Measurements from ENCODE around the gene ATF7IP.
"Not testable (repeated sequence)": the region's sequence is repeated elsewhere in the genome, so short reads cannot be mapped to it uniquely, and the experiment has no call there.

Gene ATF7IP

GRCh38 chr12:14365294-14366208 lies at the start of gene ATF7IP:
Gene ATF7IP, plus strand, starts transcription at chr12:14365682. Its CDS starts 58,234 bp downstream, at chr12:14423916.
- peak; percentile 85 for DNase-seq

- DNase-seq = no peak
Observed at GRCh38 chr12:14317362-14318146, 47.9 kb upstream of the ATF7IP start.

GRCh38 chr12:14319704-14320427 lies 45.6 kb upstream of the ATF7IP start:
- DNase-seq = not testable (repeated sequence)

- no peak for DNase-seq
Observed at GRCh38 chr12:14322403-14322802, 43.1 kb upstream of the ATF7IP start.

GRCh38 chr12:14325716-14326343 lies 39.7 kb upstream of the ATF7IP start:
- DNase-seq = no peak

- no peak for DNase-seq
Observed at GRCh38 chr12:14326699-14327098, 38.8 kb upstream of the ATF7IP start.

- no peak for DNase-seq
Observed at GRCh38 chr12:14327711-14328110, 37.8 kb upstream of the ATF7IP start.

- DNase-seq = no peak
Observed at GRCh38 chr12:14332482-14332881, 33.0 kb upstream of the ATF7IP start.

GRCh38 chr12:14340371-14340770 lies 25.1 kb upstream of the ATF7IP start:
- DNase-seq = no peak

GRCh38 chr12:14351524-14351923 lies 14.0 kb upstream of the ATF7IP start:
- DNase-seq = not testable (repeated sequence)

- DNase-seq = not testable (repeated sequence)
Observed at GRCh38 chr12:14352066-14352465, 13.4 kb upstream of the ATF7IP start.

GRCh38 chr12:14354665-14355064 lies 10.8 kb upstream of the ATF7IP start:
- not testable (repeated sequence) for DNase-seq

- no peak for DNase-seq
Observed at GRCh38 chr12:14356147-14356546, 9.3 kb upstream of the ATF7IP start.

- DNase-seq = no peak
Observed at GRCh38 chr12:14357486-14357885, 8.0 kb upstream of the ATF7IP start.

- no peak for DNase-seq
Observed at GRCh38 chr12:14362352-14362751, 3.1 kb upstream of the ATF7IP start.

- no peak for DNase-seq
Observed at GRCh38 chr12:14364583-14365271, 755 bp upstream of the ATF7IP start.

- DNase-seq = no peak
Observed at GRCh38 chr12:14366209-14367039, 942 bp downstream of the ATF7IP start.

GRCh38 chr12:14367040-14367661 lies 1.7 kb downstream of the ATF7IP start:
- peak; percentile 16 for DNase-seq

GRCh38 chr12:14369311-14369710 lies 3.8 kb downstream of the ATF7IP start:
- DNase-seq = no peak

GRCh38 chr12:14373217-14373616 lies 7.7 kb downstream of the ATF7IP start:
- DNase-seq = no peak

- DNase-seq = no peak
Observed at GRCh38 chr12:14379508-14379907, 14.0 kb downstream of the ATF7IP start.

All from DMS79 (cell line).